HL-60/S4 treated with retinoic acid at 250 ng/mL for 4 days and 3 days (cell line): ENCODE measurements around the gene FYB2.

Experiments used
- in situ Hi-C: fragments of 300-500 bp; cut with MboI; formaldehyde crosslinking; loops from 2 replicates; pipeline ENCODE4 v1.7.0; 2022; ENCODE audit warnings: low sequenced_read_pairs

FYB2 gene, protein sequence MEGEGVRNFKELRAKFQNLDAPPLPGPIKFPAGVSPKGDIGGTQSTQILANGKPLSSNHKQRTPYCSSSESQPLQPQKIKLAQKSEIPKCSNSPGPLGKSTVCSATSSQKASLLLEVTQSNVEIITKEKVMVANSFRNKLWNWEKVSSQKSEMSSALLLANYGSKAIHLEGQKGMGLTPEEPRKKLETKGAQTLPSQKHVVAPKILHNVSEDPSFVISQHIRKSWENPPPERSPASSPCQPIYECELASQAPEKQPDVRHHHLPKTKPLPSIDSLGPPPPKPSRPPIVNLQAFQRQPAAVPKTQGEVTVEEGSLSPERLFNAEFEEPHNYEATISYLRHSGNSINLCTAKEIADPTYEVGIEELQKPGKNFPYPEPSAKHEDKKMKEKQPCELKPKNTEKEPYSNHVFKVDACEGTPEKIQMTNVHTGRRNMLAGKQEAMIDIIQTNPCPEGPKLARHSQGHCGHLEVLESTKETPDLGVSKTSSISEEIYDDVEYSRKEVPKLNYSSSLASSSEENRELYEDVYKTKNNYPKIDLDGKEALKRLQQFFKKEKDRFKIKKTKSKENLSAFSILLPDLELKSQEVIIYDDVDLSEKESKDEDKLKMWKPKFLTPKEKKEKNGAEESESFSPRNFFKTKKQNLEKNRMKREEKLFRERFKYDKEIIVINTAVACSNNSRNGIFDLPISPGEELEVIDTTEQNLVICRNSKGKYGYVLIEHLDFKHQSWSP

DNA sequence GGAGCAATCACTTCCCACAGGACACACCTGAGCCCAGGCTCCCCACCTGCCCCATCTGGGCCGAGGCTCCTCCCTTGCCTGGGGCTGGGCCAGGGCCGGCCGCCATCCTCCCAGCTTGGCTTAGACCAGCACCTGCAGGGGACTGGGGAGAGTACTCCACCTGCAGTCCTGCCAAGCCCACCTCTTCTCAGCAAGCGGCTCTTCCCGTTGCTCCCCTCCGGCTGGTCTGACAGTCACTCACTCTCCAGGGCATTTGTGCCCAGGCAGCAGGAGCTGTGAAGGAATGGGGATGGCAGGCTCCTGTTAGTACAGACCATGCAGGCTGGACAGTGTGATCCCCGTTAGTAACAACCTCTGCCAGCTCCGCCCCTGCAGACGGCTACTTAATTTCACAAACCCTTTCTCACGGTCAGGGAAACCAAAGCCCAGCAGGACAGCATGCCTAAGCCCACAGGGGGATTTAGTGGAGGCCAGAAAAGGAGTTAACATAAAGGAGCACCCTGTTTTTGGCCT, at the start of gene FYB2:
TSS of gene FYB2 (minus strand) at position 18 of the 513 bp plus-strand sequence. CDS start 114 bp downstream, outside the sequence.
- in situ Hi-C loops: no loop called here

DNA sequence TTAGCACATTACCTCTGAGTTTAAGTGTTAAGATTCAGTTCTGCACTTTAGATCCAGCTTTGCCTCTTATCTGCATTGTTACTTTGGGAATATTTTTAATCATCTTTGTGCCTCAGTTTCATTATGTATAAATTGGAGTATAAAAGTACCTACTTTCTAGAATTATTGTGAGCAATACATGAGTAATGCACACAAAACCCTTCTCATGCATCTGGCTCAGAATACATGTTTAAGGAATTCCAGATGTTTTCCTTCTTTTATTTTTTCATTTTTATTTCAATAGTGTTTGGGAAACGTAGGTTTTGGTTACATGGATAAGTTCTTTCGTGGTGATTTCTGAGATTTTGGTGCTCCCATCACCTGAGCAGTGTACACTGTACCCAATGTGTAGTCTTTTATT, 49.6 kb upstream of the FYB2 start:
- in situ Hi-C loops: no loop called here

DNA sequence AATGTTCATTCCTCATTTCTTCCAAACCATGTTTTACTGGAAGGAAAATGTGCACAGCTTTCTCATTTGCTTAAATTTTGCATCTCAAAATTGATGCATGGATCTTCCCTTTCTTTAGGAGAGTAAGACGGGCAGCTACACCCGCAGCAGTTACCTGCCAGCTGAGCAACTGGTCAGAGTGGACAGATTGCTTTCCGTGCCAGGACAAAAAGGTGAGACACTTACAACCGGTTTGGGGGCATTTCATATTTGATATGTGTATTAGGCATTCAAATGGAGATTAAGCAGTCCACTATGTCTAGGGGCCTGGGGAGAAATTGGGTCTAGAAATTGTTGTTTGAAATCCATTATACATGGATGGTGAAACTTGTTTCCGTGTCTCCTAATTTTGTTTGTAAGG, 48.3 kb upstream of the FYB2 start:
- in situ Hi-C loops: no loop called here

DNA sequence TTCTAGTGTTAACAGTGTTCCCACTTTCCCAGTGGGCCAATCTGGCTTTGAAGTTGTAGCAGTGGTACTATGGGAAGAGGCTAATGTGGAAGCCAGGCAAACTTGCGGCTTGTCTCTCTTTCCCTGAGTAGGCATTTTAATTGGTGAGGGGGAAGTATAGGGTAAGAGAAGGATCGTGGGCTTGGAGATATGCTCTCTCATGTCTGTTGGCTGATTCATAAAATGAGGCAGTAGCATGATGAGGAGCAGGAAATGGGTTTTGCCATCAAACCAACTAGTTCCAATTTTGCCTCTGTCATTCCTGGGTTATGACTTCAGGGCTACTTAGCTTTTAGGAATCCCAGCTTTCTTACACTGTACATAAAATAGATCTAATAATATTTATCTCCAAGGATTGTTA, 47.5 kb upstream of the FYB2 start:
- in situ Hi-C loops: no loop called here

DNA sequence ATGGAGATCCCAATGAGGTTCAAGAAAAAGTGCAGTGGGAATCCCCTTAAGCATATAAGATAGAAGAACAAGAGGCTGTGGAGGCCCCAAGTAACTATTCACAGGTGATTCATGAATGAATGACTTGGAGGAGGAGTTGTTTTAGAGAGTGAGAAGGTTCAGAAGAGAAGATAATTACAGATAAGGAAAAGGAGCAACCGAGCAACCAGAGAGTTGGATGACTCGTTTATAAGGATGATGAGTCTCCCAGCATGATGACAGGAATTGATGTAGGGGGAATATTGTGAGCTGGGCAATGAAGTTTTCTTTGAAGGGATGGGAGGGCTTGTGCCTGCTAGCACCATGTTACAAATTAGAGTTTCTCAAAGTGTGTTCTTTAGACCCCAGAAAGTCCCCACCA, 45.2 kb upstream of the FYB2 start:
- in situ Hi-C loops: no loop called here

DNA sequence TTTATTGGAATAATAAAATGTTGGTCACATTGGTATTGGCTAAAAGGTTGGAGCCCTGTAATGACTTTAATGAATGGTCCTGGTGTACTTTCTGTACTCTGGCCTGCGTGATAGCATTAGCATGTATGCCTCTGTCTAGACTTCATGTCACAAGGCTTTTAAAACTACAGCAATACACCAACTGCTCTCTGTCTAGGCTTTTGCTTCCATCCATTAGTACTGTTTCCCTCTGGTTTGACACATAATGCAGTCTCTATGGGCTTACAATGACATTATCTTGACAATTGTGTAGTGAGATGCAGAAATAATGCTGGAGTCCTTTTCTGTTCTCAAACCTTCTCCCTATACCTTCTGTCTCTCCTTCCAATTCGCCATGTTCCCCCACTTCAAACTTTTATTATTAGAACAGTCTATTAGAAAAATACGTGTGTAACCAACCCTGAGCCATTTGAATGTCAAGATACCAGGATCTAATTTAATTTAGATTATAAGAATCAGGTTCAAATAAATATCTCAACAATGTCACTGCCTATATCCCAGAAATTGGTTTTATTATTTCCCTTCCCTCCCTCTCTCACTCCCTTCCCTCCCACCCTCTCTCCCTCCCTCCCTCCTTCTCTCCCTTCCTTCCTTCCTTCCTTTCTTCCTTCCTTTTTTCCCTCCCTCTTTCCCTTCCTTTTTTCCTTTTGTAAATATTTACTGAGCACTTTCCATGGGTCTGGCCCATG, 44.2 kb upstream of the FYB2 start:
- in situ Hi-C loops: no loop called here

DNA sequence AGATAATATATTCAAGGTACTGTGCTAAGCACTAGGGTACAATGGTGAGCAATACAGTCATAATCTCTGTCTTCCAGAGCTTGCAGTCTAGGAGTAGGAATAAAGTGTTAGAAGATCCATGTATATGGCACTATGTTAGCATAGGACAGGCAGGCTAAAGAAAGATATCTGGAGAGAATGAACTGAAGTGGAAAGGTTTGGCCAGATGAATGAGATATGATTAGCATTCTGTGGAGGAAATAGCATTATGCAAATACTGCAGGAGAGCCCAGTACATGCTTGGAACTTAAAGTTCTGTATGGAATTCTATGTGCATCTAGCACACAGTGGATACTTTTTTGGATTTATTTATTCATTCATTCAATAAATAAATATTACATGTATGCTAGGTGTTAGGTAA, 40.1 kb upstream of the FYB2 start:
- in situ Hi-C loops: no loop called here

DNA sequence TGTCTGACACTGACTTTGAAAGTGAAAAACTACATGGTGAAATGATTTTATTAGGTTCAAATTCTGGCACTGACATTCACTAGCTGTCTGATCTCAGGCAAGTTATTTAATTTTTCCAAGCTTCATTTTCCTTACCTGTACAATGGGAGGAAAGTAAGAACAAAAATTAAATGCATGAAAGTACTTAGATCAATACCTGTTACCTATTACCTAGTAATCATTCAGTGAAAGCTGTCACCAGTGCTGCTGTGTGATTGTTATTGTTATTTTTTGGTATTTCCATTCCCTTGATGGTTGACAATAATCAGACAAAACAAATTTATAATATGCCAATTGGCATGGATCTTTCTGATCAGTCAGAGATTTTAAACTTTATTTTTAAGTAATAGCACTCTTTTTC, 37.0 kb upstream of the FYB2 start:
- in situ Hi-C loops: no loop called here

DNA sequence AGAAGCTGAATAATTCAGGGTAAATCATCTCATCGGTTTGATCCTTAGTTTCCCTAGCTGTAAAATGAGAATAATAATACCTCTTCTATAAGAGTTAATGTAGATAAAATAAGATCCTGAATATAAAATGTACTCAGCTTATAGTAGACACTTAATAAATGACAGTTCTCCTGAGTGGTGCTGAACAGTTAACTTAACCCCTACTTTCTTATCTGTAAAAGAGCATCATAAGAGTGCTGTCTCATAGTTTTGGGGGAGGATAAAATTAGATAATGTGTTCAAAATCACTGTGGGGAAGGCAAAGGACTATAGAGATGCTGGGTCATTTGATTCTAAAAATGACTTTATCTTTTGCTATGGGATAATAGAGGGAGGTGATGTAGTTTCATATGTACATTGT, 36.0 kb upstream of the FYB2 start:
- in situ Hi-C loops: no loop called here

DNA sequence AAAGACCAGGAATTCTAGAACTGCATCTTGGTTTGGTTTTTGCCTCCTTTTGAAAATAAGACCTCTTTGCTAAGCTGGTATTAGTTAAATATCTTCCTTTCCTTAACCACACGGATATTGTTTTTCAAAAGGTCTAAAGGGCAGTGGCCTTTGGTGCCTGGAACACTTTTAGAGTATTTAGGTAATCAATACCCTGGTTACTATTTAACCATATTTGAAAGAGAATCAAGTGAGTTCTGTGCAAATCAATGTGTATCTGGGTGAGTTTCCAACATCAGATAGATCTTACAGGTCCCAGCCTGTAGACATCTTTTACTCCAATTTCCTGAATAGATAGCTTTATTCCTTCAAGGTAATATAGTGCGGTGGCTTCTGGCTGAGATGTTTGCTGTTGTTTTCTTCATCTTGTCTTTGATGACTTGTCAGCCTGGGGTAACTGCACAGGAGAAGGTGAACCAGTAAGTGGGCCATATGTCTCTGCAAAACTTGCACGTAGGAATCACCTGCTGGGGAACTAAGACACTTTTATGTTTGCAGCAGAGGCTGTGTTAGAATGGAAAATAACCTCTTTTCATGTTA, 35.4 kb upstream of the FYB2 start, which contains the start of gene C8A:
TSS of gene C8A (plus strand) at position 277 of the 579 bp plus-strand sequence. CDS start at position 382, 105 bp downstream.
- in situ Hi-C loops: no loop called here

DNA sequence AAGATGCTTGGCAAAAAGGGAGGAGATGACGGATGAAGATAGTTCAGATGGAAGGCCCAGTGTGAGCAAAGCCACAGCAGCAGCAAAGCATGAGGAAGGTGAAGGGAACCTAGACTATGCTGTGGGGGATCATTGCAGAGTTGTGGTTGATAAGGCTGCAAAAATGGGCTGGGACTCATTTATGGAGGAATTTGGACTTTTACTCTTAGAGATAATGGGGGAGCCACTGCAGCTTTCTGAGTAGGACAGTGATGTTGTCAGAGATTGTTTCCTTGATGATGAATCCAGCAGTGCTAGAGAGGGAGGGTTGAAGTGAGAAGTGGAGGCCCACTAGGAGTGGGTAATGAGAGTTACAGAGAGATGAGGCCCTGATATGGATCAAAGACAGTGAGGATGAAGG, 33.3 kb upstream of the FYB2 start:
- in situ Hi-C loops: no loop called here

DNA sequence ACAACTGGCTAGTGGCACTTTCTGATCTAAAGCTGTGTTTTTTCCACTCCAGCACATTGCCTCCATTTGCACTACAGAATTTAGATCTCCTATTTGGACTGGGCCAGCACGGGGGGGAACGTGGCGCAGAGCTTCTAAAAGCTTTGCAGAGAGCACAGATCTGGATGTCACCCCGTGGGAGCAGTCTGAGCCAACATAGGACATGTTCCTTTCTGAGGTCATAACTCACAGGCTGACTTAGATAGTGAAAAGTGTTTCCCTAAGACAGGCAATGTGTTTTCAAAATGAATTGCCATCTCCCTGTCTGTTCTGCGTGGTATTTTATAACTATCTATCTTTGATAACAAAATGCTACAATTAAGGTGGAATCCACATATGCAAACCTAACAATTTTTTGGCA, 31.7 kb upstream of the FYB2 start:
- in situ Hi-C loops: no loop called here

DNA sequence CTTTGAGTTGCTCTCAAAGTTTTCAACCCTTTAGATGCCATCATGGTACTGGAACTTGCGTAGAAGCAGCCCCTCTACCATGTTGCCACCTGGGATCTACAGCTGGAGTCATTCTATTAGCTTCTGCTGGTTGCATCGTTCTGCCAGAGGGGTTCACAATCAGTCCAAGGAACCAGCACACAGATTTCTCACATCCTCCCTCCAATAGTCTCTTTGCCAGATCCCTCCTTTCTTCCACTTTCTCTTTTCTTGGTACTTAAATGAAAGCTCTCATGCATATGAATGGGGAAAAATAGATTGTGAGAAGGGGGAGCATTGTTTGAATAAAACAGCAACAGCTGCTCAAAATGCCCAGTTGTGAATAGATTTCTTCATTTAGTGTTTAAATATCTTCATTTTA, 31.2 kb upstream of the FYB2 start:
- in situ Hi-C loops: no loop called here

DNA sequence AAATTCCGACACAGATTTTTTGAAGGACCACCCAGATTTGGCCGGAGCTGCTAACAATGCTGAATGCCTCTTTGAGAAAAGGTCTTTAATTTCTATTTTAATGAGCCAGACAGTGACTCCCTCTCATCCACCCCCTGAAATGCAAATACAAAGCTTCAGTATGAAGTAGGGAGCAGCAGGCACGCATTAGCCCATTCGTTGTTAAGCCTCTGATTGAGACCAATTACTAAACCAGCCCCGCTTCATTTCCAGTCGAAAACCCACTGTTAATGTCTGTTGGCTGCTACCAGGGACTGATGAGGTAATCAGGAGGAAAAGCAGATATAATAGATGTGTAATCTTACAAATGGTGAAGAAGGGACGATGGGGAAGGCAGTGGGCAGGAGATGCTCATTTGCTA, 30.5 kb upstream of the FYB2 start:
- in situ Hi-C loops: loop anchor here (25.0 kb wide), 1 partner anchor 163 kb away; no protein-coding TSS in a partner anchor

DNA sequence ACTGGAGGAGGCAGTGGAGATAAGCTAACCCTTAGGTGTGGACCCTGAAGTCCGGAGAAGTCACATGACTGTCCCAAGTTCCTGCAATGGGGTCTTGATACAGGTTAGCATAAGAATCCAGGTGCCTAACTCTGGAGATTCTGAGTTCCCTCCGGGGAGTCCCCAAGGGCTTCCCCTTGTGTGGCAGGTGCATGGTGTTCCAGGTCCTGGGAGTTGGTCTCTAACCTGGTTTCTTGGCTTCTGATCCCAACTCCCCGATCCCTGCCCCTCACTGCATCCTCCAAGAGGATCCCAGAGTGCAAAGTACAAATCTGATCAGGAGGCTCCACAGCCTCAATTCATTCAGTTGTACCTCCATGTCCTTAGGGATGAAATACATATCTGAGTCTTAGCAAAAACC, 26.1 kb upstream of the FYB2 start:
- in situ Hi-C loops: loop anchor here (25.0 kb wide), 1 partner anchor 167 kb away; no protein-coding TSS in a partner anchor

DNA sequence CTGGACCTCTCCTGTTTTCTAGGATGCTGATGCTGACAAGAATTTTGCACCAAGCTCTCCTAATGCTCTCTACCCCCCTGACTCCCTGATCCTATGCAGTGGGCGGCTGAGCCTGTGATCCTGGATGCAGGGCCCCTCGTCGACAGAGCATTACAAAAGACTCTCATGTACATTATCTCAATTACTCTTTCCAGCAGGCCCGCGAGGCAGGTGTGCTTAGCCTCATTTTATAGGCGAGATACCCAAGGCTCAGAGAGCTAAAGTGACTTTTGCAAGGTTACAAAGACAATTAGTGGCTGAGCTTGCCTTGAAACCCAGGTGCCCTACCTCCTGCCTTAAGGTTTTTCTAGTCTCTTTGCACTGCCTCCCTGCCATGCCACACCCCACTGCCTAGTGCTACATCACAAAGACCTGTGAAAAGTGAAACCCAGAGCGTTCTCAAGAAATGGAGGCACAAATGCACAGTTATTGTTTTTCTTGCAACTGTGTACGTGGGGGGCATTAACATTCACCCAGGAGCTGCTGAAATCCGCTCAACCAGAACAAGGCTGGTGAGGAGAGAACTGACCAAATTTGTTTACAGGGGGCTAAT, 25.4 kb upstream of the FYB2 start:
- in situ Hi-C loops: loop anchor here (25.0 kb wide), 1 partner anchor 168 kb away; no protein-coding TSS in a partner anchor

DNA sequence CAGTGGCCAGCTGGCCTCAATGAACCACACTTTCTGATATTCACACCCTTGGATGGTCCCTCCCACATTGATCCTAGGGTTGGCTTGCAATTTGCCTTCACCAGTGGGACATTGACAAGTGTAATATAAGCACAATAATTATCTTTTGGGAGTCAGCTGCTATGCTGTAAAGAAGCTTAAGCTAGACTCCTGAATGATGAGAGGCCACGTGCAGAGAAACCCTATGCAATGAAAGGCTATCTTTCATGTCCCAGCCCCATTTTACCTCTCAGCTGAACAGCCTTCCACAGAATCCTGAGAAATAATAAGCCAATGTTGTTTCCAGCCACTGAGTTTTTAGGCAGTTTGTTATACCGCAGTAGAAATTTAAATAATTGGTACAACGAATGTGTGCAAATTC, 24.3 kb upstream of the FYB2 start:
- in situ Hi-C loops: loop anchor here (25.0 kb wide), 1 partner anchor 169 kb away; no protein-coding TSS in a partner anchor

DNA sequence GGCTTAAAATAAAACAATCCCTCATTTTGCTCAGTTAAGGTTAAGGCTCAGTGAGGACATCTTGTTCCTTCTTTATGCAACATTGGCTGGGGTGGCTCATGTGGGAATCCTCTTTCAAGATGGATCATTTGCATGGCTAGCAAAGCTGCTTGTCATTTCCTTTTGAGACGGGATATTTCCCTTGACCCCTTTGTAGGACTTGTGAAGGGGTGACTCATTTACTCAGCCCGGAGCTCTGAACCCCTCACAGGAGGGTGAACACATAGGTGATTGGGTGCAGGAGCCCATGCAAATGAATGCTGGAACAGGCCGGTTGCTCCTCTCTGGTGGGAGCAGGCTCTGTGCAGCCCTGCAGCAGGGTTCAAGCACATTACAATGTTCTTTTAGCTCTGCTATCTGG, 19.6 kb upstream of the FYB2 start:
- in situ Hi-C loops: loop anchor here (25.0 kb wide), 1 partner anchor 174 kb away; no protein-coding TSS in a partner anchor

DNA sequence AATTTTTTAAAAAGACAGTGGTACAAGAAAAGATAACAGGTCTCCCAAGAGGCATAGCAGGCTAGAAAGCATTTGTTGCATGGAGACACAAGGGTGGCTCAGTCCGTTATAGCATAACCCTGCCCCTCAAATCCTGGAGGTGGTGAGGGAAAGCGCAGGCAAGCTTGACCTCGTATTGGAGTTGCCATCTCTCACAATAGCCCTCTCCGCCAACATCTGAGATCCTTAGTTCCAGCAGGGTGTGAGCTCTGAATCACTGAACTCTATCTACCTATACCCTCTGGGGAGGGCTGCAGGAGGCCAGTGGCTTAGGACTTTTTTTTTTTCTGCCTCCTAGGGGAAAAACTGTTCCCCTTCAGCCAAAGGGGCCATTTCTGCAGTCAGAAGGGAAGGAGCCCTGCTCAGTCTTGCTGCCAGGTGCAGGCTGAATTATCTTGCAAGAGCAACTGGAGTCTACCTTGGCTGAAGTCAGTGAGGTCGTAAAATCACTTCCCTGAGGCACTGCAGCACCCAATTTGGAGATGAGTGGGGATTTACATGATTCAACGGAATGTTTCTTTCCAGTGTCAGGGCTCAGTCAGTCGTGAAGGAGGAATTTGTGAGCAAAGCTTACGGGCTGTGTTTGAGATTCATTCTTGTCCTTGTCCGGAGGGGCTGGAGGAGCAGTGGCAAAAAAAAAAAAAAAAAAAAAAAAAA, 18.2 kb upstream of the FYB2 start:
- in situ Hi-C loops: loop anchor here (25.0 kb wide), 1 partner anchor 175 kb away; no protein-coding TSS in a partner anchor
